PC-3 (cell line): ENCODE measurements around the gene IBSP.

Source experiments
- EZH2 ChIP-seq: fragments of 300-600 bp; sonication (generic); IDR thresholded peaks from one replicate; pipeline ENCODE4 v1.6.1; 2017; ENCODE audit warnings: antibody characterized with exemption, mild to moderate bottlenecking, low read length; ENCODE audit not compliant: unreplicated experiment
- EZH2phosphoT487 ChIP-seq: fragments of 300-600 bp; sonication (generic); IDR thresholded peaks from 2 replicates; pipeline ENCODE4 v1.6.1; 2018; ENCODE audit warnings: mild to moderate bottlenecking, antibody characterized with exemption, low read length, borderline replicate concordance
- TF ChIP-seq, protein P1 (sequence below): fragments of 300-600 bp; sonication (generic); conservative IDR thresholded peaks from 2 replicates; pipeline ENCODE4 v1.5.1; 2017; ENCODE audit warnings: antibody characterized with exemption, low read depth, mild to moderate bottlenecking, low read length

- TF ChIP-seq, protein P1, sequence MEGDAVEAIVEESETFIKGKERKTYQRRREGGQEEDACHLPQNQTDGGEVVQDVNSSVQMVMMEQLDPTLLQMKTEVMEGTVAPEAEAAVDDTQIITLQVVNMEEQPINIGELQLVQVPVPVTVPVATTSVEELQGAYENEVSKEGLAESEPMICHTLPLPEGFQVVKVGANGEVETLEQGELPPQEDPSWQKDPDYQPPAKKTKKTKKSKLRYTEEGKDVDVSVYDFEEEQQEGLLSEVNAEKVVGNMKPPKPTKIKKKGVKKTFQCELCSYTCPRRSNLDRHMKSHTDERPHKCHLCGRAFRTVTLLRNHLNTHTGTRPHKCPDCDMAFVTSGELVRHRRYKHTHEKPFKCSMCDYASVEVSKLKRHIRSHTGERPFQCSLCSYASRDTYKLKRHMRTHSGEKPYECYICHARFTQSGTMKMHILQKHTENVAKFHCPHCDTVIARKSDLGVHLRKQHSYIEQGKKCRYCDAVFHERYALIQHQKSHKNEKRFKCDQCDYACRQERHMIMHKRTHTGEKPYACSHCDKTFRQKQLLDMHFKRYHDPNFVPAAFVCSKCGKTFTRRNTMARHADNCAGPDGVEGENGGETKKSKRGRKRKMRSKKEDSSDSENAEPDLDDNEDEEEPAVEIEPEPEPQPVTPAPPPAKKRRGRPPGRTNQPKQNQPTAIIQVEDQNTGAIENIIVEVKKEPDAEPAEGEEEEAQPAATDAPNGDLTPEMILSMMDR, result no peak
- TF ChIP-seq EZH2phosphoT487 (no peak), EZH2 (no peak)
These were observed 4.1 kb downstream of the IBSP start for GRCh38 chr4:87803421-87803820.
